Right lobe of liver (tissue), 6 donors: Measurements from ENCODE around the gene CPLX1. TPM values are rescaled to one million over a fixed set of nuclear protein-coding genes. Genes with fewer than 3 reads are reported as not detected.
A peak's percentile ranks its signal among the peaks of the same experiment; 100 is the strongest.

ENCODE experiments used
- ATAC-seq, 4 donors: fragments of 200-7000 bp; cut with Tn5 transposase; one replicate each; pipeline ENCODE4 v1.9.1; 2020; ENCODE audit warnings: mild to moderate bottlenecking in 4 of 4, moderate library complexity in 4 of 4
- DNase-seq, 3 donors: peaks; one replicate each; pipeline ENCODE4 v3.0.0-alpha.2; 2020
- H3K27ac ChIP-seq, 3 donors: fragments of 200-600 bp; one replicate each; pipeline ENCODE4 v1.8.0; 2022
- H3K27me3 ChIP-seq, 2 donors: fragments of 200-600 bp; one replicate each; pipeline ENCODE4 v1.8.0; 2022
- H3K36me3 ChIP-seq, 4 donors: fragments of 200-600 bp; sonication (generic) in 1 of 4; one replicate each; pipeline versions ENCODE4 v1.5.1 to v1.8.0; 2017 to 2022; ENCODE audit warnings: control low read depth in 1 of 4
- H3K4me1 ChIP-seq, 4 donors: fragments of 200-600 bp; sonication (generic) in 1 of 4; one replicate each; pipeline versions ENCODE4 v1.5.1 to v1.8.0; 2017 to 2022; ENCODE audit warnings: control low read depth in 1 of 4
- H3K4me3 ChIP-seq, 3 donors: fragments of 200-600 bp; one replicate each; pipeline ENCODE4 v1.8.0; 2022
- H3K9me3 ChIP-seq, 4 donors: fragments of 200-600 bp; sonication (generic) in 1 of 4; one replicate each; pipeline versions ENCODE4 v1.5.1 to v1.8.0; 2017 to 2022; ENCODE audit warnings: control low read depth in 1 of 4
- POLR2A ChIP-seq: fragments of 450-650 bp; IDR thresholded peaks from one replicate; pipeline ENCODE4 v1.6.1; 2017; ENCODE audit warnings: antibody characterized with exemption, mild to moderate bottlenecking
- WGBS: methylation state at CpG from one replicate; pipeline ENCODE4 v1.1.6; 2018; ENCODE audit warnings: low coverage, low lambda C conversion rate; ENCODE audit not compliant: insufficient coverage; ENCODE audit errors: missing lambda C conversion rate; 5-methylcytosine and 5-hydroxymethylcytosine counted together
- intact Hi-C, 2 donors: fragments of 100-400 bp; cut with DNase I; formaldehyde crosslinking; loops; one replicate each; pipeline versions ENCODE4 v1.11.2 to v1.14.1; 2022
- total RNA-seq, 6 experiments: library from RNA; depleted of rRNA in 2 of 6; stranded (reverse); fragments of >200 nt in 2 of 6; fragmentation: NEBNext Ultra II Directional in 3 of 6; extraction: Animal tissue kit (Norgen Biotek cat#: 25700) in 3 of 6; gene quantifications; one replicate each; pipeline versions ENCODE4 v1.1.0 to v1.2.4, GENCODE V29; 2016 to 2023
- TF ChIP-seq, protein P1 (sequence below), 4 donors: fragments of 200-600 bp in 3 of 4; fragments of 450-650 bp in 1 of 4; IDR thresholded peaks; one replicate each; pipeline versions ENCODE4 v1.5.1 to v1.8.0; 2016 to 2022; ENCODE audit warnings: antibody characterized with exemption in 4 of 4, mild to moderate bottlenecking in 2 of 4
- donor health status: DM: no; HTN: yes; CAD: no.
- donor health status: DM: no; HTN: no; CAD: no.
- donor health status: DM: no; HTN: no; CAD: no.
- donor health status: DM: no; HTN: yes; CAD: no.
- donor health status: DM: no; HTN: yes; CAD: no.

Gene CPLX1
- total RNA-seq, 6 experiments from 2014 or later, result 0.86 to 3.7 (median 2.4) TPM

DNA sequence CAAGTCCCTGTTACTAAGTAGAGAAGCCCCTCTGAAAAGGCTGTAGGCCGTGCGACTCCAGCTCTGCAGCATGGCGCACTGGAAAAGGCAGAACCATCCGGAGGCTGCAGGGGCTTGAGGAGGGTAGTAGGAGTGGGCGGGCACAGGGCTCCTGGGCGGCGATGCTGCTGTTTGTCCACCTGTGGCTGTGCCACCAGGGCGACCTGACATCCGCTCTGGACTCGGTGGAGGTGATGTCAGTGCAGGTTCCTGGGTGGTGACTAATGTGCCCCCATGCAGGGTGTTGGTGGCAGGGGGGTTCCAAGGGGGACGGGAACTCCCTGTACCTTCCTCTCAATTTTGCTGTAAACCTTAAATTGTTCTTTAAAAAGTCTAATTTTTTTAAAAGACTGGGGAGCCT, 62.0 kb downstream of the CPLX1 start:
- H3K27me3 ChIP-seq, result no peaks in the 10 kb centered on the region
- no peak for TF ChIP-seq POLR2A
- TF ChIP-seq, protein P1, sequence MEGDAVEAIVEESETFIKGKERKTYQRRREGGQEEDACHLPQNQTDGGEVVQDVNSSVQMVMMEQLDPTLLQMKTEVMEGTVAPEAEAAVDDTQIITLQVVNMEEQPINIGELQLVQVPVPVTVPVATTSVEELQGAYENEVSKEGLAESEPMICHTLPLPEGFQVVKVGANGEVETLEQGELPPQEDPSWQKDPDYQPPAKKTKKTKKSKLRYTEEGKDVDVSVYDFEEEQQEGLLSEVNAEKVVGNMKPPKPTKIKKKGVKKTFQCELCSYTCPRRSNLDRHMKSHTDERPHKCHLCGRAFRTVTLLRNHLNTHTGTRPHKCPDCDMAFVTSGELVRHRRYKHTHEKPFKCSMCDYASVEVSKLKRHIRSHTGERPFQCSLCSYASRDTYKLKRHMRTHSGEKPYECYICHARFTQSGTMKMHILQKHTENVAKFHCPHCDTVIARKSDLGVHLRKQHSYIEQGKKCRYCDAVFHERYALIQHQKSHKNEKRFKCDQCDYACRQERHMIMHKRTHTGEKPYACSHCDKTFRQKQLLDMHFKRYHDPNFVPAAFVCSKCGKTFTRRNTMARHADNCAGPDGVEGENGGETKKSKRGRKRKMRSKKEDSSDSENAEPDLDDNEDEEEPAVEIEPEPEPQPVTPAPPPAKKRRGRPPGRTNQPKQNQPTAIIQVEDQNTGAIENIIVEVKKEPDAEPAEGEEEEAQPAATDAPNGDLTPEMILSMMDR (IDR thresholded peaks at IDR 0.05), result no peak
- peaks cover 0 to 19% (median 4%) of the 10 kb centered on the region in 4 donors for H3K4me1 ChIP-seq
- ATAC-seq (peak; percentile 4 to 17 (median 12)), DNase-seq (peak in 2 of 3 donors; percentile 34 to 53)
- 33% methylated on average over 1 of the region's 11 CpGs for WGBS
- peaks cover 0 to 27% (median 4%) of the 10 kb centered on the region in 4 donors for H3K36me3 ChIP-seq
- intact Hi-C loops, result no loop called here
- no peak overlapping the region for H3K27ac ChIP-seq
- no peaks in the 10 kb centered on the region for H3K9me3 ChIP-seq
- no peak overlapping the region for H3K4me3 ChIP-seq

DNA sequence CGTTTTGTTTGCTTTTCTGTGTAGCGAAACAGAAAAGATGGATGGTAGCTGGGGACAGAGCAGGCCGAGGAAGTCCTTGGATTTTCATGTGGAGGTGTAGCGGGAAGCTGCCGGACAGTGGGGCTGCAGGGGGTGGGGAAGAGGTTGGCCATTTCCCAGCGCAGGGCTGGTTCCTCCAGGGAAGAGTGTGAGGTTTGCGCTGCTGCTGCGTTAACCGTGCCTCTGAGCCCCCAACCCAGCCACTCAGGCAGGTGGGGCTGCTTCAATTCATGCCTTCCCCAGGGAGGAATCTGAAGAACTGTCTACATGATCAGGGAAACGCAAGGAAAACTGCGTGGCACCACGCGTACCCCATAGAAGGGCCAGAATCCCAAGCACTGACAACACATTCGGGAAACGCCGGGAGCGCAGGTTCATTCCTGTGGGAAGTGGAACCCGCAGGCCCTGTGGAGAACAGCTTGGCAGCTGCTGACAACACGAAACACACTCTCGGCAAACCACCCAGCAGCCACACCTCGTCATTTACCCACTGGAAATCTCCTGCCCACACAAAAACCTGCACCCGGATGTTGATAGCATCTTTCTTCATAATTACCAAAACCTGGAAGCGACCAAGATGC, 62.6 kb downstream of the CPLX1 start:
- H3K9me3 ChIP-seq, result no peaks in the 10 kb centered on the region
- WGBS, result 86% methylated on average over 8 of the region's 23 CpGs
- H3K4me3 ChIP-seq, result no peak overlapping the region
- TF ChIP-seq, protein P1 (IDR thresholded peaks at IDR 0.05), result no peak
- no peak for TF ChIP-seq POLR2A
- peaks cover 0 to 27% (median 4%) of the 10 kb centered on the region in 4 donors for H3K36me3 ChIP-seq
- intact Hi-C loops, result no loop called here
- no peak overlapping the region for H3K27ac ChIP-seq
- ATAC-seq (no peak), DNase-seq (peak in 1 of 3 donors; percentile 55)
- H3K4me1 ChIP-seq, result peaks cover 0 to 19% (median 4%) of the 10 kb centered on the region in 4 donors
- no peaks in the 10 kb centered on the region for H3K27me3 ChIP-seq

- DNase-seq, result peak in 2 of 3 donors; percentile 28 to 53
- H3K27ac ChIP-seq, result no peak overlapping the region
- no peak for TF ChIP-seq POLR2A
- TF ChIP-seq, protein P1 (IDR thresholded peaks at IDR 0.05), result peak; percentile 25 to 38 (median 36)
- H3K9me3 ChIP-seq, result no peaks in the 10 kb centered on the region
- no peaks in the 10 kb centered on the region for H3K27me3 ChIP-seq
- H3K4me3 ChIP-seq, result no peak overlapping the region
- intact Hi-C loops, result no loop called here
- WGBS, result 70% methylated on average over 12 of the region's 24 CpGs
- ATAC-seq, result peak; percentile 25 to 59 (median 41)
- H3K36me3 ChIP-seq, result peaks cover 0 to 23% (median 4%) of the 10 kb centered on the region in 4 donors
- peaks cover 0 to 19% (median 4%) of the 10 kb centered on the region in 4 donors for H3K4me1 ChIP-seq
Measured at GRCh38 chr4:762211-763190, 63.4 kb downstream of the CPLX1 start.

- TF ChIP-seq, protein P1 (IDR thresholded peaks at IDR 0.05), result no peak
- TF ChIP-seq POLR2A, result no peak
- Histone ChIP-seq H3K27me3 (no peaks in the 10 kb centered on the region), H3K4me3 (no peak overlapping the region), H3K9me3 (no peaks in the 10 kb centered on the region), H3K4me1 (peaks cover 0 to 19% (median 4%) of the 10 kb centered on the region in 4 donors), H3K27ac (no peak overlapping the region), H3K36me3 (peaks cover 0 to 15% (median 4%) of the 10 kb centered on the region in 4 donors)
- ATAC-seq (no peak), DNase-seq (peak in 1 of 3 donors; percentile 42)
- intact Hi-C loops, result no loop called here
- 94% methylated on average over 5 of the region's 14 CpGs for WGBS
Measured at GRCh38 chr4:761739-762138, 64.2 kb downstream of the CPLX1 start.
